CMK (cell line): ENCODE data around the gene DPH6.
"Not testable (repeated sequence)": the region's sequence is repeated elsewhere in the genome, so short reads cannot be mapped to it uniquely, and the experiment has no call there.

Source experiments
- DNase-seq: peaks from one replicate; pipeline ENCODE4 v3.0.0-alpha.2; 2010; ENCODE audit warnings: low read depth

The DPH6 gene

DNA sequence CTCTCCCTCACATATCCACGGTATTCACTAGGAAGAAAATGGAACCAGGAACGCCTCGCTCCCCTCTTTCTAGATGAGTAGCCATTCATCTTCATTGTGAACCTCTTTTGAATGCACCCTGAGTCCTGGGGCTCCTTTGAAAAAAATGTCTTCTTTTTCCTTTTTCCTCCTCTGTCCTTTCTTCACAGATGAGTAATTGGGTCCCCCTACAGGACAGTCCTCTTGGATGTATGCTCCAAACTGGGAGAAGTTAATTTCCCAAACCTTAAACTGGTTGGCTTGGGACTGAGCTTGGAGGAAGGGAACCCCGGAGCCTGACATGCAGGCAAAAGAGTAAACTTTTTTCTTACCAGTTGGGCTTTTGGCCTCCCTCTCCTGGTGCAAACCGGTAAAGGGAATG lies 108.8 kb downstream of the DPH6 start:
- DNase-seq = no peak

DNA sequence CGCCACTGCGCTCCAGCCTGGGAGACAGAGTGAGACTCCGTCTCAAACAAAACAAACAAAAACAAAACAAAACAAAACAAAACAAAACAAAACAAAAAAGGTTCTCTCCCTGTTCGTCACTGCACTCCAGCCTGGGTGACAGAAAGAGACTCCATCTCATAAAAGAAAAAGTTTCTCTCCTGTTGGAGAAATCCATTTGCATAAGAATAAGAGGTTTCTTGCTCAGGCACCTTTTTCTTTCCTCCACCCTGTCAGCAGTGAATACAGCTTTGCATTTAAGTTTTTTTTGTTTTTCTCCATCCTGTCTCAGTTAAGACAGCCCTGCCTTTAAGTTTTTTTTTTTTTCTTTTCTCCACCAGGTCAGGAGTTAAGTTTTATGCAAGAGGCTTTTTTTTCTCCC lies 109.5 kb downstream of the DPH6 start:
- no peak for DNase-seq

DNA sequence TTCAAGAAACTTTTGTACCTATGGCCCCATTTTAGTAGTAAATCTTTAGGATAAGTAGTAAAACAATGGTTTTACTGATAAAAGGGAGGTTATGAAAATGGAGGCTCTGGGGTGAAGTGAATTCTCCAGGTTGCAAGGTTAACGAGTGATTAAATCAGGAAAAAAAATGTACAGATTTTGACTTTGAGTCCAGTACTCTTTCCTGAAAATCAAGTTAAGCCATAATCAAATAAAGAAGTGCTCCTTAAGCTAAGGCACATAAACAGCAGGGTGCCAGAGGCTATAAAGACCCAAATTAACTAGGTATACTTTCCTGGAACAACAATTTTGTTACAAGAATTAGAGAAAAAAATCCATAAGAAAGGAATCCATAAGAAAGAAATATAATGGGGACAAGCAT lies 114.7 kb downstream of the DPH6 start:
- no peak for DNase-seq

DNA sequence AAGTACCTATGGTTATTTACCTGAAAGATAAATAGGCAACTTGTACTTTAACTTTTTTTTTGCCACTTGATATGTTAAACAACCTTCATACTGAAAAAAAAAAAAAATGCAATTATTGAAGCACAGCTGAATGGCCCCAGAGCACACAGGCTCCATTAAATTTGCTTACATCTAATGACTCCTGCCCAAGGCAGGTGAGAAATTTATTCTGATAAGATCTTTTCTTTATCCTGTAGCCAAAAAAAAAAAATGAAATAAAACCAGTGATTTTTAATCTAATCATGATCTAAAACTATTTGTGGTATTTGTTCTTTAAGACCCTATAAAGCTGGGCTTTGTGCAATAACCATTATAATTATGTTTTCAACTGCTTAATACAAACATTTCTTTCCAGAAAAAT lies 115.7 kb downstream of the DPH6 start:
- no peak for DNase-seq

DNA sequence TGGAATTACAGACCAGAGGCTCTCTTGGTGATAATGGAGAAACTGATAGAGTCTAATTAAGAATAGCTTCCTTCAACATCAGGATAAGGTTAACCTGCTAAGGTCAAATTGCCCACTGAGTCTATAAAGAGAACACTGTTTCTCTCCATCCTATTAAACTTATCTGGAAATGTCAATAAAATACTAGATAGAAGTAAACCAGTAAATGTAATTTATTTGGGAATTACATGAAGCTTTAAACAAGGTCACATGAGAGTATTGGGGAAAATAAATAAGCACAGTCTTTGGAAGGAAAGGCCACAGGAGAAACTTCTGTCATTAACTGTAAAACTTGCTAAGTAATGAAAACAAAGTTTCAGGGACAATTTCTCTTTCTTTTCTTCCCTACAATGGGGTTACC lies 118.5 kb downstream of the DPH6 start:
- DNase-seq = no peak

DNA sequence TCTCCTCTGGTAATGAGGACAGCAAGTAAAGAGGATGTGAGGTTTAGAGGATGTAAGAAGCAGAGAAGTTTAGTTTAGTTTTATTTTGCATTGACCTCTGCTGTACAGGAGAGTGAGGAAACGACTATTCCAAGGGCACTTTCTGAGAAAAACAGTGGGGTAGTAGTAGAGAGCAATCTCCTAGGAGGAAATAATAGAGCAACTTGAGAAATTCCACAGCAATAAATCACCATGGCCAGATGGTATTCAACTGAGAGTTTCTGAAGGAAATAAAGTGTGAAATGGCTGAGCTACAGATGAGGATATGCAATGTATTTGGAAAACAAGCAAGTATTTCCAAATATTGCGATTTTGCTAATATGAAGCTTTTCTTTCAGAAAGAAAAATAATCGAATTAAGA lies 118.9 kb downstream of the DPH6 start:
- no peak for DNase-seq

DNA sequence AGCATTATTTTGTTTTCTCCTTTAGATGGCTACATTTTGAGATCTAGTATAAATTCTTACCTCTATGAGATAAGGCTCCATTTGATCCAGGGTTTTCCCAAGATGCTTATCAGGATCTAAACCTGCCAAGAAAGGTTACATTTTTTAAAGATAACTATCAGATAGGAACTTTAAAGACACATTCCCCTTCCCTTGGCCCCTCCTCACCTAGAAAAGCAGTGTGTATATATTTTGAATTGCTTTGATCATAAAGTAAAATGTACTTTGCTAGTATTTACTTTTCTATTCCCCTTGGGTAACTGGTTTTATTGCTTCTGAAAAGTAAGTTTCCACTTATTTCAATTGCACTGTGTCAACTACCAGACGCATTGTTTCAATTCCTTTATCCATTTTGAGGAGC lies 135.2 kb downstream of the DPH6 start:
- no peak for DNase-seq

DNA sequence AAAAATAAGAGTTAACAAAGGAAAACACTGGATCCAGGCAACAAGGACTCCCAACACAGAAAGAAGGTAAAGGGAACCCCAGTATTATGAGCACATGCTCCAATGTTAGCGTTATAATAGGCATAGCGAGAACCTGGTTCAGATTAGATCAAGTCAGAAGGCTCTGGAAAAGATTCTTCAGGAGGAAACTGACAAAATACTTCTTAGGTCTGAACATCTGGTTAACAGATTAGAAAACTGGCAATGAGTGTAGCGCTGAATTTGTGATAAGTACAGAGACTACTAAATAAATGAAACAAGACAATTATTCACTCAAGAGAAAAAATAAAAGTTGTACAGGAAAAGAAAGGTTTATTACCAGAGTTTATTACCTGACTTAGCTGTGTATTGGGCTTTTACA lies 146.1 kb downstream of the DPH6 start:
- no peak for DNase-seq

DNA sequence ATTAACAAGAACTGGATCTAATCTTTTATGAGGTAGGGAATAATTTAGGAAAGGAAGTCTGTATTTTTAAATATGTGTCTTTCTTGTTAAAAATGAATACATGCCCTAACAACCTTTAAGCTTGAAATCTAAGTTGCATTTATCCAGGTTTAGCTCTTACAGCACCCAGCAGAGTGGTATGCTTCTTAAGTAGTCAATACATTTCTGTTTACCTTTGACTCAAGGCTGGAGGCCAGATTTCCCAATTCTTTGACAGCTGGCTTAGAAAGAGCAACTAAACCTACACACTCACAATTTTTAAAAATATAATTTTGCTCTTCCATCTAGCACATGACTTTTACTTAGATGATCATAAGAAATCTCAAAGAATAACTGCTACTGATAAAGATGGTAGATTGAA lies 148.9 kb downstream of the DPH6 start:
- DNase-seq = no peak

DNA sequence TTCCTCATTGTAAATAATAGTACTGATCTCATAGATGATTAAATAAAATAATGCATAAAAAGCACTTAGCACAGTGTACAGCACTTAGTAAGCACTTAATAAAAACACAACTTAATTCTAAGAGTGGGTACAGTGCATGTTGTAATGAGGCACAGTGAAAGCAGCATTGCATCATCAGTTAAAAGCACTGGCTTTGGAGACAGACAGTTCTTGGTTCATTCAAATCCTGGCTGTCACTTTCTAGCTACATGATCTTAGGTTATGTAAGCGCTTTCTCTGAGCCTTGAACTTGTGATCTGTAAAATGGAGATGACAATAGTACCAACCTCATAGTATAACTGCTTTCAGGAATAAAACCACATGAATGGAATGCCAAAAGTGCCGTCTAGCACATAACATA lies 151.5 kb downstream of the DPH6 start:
- no peak for DNase-seq

DNA sequence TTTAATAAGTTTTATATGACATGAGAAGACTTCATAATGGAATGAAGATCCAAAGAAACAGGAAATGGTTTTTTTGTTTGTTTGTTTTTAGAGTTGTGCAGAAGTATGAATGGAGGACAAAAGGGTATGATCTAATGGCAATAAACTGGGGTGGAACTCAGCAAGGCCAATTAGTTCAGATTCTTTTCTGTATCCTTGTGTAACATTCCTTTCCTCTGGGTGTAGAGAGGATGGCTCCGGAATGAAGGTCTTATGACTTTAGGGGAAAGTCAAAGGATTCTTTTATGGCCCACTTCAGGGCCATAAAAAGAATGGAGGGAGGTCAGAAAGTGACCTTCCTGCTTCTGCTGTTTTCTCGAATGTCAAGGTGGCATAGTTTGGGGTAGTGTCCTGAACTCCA lies 152.6 kb downstream of the DPH6 start:
- no peak for DNase-seq

DNA sequence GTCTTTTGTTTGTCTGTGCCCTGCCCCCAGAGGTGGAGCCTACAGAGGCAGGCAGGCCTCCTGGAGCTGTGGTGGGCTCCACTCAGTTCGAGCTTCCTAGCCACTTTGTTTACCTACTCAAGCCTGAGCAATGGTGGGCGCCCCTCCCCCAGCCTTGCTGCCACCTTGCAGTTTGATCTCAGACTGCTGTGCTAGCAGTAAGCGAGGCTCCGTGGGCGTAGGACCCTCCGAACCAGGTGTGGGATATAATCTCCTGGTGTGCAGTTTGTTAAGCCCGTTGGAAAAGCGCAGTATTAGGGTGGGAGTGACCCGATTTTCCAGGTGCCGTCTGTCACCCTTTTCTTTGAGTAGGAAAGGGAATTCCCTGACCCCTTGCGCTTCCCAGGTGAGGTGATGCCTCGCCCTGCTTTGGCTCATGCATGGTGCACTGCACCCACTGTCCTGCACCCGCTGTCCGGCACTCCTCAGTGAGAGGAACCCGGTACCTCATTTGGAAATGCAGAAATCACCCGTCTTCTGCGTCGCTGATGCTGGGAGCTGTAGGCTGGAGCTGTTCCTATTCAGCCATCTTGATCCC lies 154.5 kb downstream of the DPH6 start:
- not testable (repeated sequence) for DNase-seq

DNA sequence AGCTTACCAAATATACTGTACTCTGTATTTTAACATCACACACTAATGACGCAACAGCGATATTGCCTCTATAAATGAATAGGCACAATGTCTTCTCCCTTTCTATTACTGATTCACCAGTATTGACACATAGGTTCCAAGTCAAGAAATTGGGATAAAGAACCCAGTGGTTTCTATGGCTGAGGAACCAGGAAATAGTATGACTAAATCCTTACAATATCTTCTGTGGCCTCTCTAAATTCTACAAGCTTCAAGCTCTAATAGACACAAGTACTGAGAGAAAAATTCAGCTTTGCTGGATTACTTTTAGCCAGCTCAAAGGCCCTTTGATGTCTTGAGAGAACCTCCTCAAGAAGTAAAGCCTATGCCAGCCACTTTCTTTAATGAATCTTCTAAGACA lies 162.5 kb downstream of the DPH6 start:
- no peak for DNase-seq

DNA sequence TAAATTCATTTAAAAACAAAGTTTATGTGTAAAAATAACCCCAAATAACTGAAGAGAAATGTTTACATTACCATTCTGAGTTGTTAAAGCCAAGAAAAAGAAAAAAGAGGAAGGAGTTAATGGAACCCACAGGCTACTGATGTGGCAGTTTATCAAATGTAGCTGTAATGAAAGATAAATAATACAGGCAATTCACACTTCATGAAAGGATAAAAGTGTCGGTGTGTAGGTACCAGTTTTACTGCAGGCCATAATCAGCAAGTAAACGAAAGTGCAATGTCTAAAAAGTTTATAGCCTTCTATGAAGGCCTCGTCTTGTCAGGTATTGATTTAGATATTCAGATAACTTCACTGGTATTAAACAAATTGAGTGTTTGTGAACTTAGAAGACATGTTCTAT lies 164.6 kb downstream of the DPH6 start:
- no peak for DNase-seq

DNA sequence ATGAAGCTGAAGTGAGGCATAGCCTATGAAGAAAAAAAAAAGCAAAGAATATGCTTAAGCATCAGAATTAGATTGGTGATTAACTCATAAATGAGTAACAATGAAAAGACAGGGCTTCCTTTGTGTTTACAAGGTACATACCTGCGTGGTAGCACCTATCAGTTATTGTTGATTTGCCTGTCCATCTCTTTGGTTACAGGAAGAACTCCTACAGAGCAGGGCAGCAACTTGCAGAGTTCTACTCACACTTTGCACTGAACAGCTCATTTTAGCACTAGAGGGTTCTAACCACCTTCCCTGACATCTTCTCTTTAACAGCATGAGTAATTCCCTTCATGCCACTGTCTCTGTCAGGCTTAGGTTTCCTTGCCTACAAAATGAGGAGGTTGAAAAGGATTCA lies 166.0 kb downstream of the DPH6 start:
- DNase-seq = no peak

DNA sequence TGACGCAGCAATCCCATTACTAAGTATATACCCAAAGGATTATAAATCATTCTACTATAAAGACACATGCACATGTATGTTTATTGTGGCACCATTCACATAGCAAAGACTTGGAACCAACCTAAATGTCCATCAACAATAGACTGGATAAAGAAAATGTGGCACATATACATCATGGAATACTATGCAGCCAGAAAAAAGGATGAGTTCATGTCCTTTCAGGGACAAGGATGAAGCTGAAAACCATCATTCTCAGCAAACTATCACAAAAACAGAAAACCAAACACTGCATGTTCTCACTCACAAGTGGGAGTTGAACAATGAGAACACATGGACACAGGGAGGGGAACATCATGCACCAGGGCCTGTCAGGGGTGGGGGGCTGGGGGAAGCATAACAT lies 167.5 kb downstream of the DPH6 start:
- DNase-seq = not testable (repeated sequence)

DNA sequence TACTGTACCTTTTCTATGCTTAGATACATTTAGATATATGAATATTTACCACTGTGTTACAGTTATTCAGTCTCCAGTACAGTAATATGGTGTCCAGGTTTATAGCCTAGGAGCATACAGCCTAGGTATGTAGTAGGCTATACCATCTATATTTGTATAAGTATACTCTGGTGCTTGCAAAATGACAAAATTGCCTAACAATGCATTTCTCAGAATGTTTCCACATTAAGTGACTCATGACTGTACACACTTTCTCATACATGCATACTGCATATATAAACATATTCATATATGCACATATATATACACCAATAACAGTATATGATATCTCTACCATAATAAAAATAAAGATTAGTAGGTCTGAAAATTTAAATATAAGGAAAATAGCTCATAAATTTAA lies 169.3 kb downstream of the DPH6 start:
- DNase-seq = no peak

DNA sequence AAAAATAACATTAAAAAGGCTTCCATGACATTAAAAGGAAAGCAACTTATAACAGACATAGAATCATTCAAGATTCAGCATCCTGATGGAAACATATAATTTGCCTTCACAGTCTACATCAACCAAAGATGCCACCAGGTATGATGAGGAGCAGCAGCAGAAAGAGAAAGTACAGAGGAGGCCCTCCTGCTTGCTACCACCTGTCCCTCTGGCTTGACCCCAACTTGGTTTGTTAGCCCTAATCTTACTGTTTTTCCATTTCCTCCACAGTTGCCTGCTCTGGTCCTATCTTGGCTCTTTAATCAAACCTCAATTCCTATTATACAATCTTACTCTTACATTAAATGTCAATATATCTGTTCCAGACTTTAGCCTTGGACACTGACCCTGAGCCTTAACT lies 171.3 kb downstream of the DPH6 start:
- no peak for DNase-seq

DNA sequence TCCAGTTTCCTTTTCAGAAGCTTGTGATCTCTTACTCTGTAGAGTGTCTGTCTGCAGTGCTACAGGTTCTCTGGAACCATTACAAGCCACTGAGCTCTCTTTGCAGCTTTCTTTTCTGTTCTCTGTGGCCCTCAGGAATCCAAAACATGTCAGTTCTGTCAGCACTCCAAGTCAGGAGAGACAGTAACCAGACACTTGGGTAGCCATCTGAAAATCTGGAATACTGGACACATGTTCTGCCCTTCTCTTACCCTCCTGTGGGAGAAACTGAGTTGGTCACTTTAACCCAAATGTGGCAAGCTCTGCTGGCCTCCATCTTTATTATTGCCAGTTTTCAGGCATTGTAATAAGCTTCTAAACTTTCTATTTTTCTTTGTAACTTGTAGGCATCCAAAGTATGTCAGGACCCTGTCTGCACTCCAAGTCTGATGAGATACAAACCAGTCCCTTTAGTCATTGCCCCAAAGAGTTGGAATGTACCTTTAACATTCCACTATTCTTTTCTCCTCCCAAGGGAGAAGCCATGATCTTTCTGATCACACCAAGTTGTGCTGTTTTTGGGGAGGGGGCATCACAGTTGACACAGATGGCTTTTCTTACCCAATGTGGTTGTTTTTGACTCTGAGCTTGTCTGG lies 183.7 kb downstream of the DPH6 start:
- no peak for DNase-seq

DNA sequence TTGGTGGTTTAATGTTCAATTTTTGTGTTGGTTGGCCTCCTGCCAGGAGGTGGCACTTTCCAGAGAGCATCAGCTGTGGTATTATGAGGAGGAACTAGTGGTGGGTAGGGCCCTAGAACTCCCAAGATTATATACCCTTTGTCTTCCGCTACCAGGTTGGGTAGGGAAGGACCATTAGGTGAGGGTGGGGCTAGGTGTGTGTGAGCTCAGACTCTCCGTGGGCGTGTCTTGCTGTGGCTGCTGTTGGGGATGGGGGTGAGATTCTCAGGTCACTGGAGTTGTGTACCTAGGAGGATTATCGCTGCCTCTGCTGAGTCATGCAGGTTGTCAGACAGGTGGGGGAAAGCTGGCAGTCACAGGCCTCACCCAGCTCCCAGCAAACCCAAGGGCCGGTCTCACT lies 187.1 kb downstream of the DPH6 start:
- no peak for DNase-seq

DNA sequence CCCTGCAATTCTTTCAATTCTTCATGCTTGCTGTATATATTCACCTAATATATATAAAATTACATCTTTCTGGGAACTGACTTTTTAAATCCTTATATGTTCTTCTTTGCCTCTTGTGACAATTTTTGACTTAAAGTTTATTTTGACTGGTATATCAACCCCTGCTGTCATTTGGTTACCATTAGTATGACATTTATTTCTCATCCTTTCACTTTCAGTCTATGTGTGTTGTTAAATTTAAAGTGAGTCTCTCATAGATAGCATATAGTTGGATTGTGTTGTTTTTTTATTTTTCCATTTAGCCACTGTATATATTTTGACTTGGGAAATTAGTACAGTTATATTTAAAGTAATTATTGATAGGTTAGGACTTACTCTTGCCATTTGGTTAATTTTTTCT lies 194.9 kb downstream of the DPH6 start:
- DNase-seq = no peak

DNA sequence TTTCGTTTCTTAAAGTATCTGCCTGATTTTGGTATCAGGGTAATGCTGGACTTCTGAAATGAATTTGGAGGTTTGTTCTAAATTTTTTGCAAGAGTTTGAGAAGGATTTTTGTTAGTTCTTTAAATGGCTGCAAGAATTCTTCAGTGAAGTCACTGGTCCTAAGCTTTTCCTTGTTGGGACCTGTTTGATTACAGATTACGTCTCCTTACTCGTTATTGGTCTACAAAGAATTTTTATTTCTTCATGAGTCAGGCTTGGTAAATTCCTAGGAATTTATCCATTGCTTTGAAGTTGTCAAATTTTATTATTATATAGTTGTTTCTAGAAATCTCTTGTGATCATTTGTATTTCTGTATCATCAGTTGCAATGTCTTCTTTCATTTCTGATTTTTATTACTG lies 196.0 kb downstream of the DPH6 start:
- DNase-seq = no peak

DNA sequence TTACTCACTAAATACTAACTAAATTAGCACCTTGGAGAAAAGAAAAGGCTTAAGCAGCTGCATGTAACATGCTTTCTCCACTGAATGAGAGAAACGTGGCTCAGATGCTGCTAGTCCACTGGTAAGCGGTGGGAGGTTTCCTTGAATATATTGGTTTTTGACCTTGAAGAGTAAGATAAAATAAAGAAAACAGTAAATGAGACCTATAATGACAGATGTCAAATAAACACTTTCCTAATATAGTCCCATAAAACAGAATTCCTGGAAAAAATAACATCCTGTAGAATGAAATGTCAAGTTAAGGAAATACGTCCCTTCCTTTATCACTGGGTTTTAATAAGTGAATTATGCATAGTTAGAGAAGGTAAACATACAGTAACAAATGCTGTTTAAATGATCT lies 215.0 kb downstream of the DPH6 start:
- DNase-seq = no peak

DNA sequence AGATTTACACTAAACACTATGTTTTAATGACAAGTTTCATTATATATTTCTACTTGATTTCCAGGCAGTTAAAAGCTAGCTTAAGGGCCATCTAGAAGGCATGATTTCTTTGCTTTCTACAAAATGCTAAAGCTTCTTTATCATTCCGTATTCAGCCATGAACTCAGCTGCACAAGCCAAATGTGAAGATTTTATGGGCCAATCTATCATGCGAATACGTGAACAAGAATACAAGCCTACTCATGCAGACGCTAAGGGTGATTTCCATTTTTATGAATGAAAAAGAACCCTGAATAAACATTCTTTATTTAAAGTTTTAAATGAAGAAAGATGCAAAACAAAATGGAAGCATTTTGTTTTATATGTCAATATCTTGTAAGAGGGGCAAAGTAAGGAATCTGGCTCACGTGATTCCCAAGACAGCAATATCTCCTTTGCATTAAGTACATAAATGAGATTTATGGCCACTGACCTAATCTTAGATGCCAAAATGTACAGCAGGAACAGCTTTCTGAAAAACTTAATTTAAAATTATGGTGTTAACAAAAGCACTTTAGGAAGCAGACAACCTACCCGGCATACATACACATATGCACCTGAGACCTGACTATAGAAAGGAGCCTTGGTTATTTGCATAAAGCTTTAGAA lies 215.8 kb downstream of the DPH6 start:
- DNase-seq = no peak
